AG09309 (cell line): ENCODE data around the gene TAGLN2.

ENCODE experiments used
- DNase-seq: peaks from one replicate; pipeline ENCODE4 v3.0.0-alpha.2; 2010; ENCODE audit warnings: low read depth
- H3K4me3 ChIP-seq: 2 replicates; pipeline ENCODE4 v1.5.1; 2011; ENCODE audit warnings: mild to moderate bottlenecking, low read depth, low read length, moderate library complexity; ENCODE audit not compliant: control insufficient read depth
- CTCF ChIP-seq: IDR thresholded peaks from 2 replicates; pipeline ENCODE4 v1.5.1; 2011; ENCODE audit warnings: mild to moderate bottlenecking, low read depth, low read length, inconsistent platforms; ENCODE audit not compliant: insufficient read depth, control insufficient read depth; ENCODE audit errors: missing control alignments

TAGLN2 gene

GRCh38 chr1:159951016-159951415, 25.7 kb upstream of the TAGLN2 start:
- no peak for TF ChIP-seq CTCF
- DNase-seq: no peak
- H3K4me3 ChIP-seq: no peak overlapping the region

- no peak for DNase-seq
- TF ChIP-seq CTCF: no peak
- H3K4me3 ChIP-seq: no peak overlapping the region
Measured at GRCh38 chr1:159949981-159950381, 24.7 kb upstream of the TAGLN2 start.

GRCh38 chr1:159949123-159949522, 23.8 kb upstream of the TAGLN2 start:
- no peak for TF ChIP-seq CTCF
- H3K4me3 ChIP-seq: no peak overlapping the region
- DNase-seq: no peak

- no peak for TF ChIP-seq CTCF
- H3K4me3 ChIP-seq: no peak overlapping the region
- no peak for DNase-seq
Measured at GRCh38 chr1:159947942-159948341, 22.6 kb upstream of the TAGLN2 start.

- H3K4me3 ChIP-seq: no peak overlapping the region
- no peak for DNase-seq
- TF ChIP-seq CTCF: no peak
Measured at GRCh38 chr1:159946242-159947187, 21.2 kb upstream of the TAGLN2 start.

GRCh38 chr1:159945483-159946241, 20.4 kb upstream of the TAGLN2 start, which contains the start of gene IGSF9:
TSS of gene IGSF9 (minus strand) at chr1:159945613. CDS start at chr1:159943454, 2,159 bp downstream.
- DNase-seq: no peak
- H3K4me3 ChIP-seq: peak within 1 kb of the TSS; percentile 31
- peak; percentile 43 for TF ChIP-seq CTCF
